ENCODE measurements around the gene GADD45GIP1. TPM values are rescaled to one million over a fixed set of nuclear protein-coding genes. Genes with fewer than 3 reads are reported as not detected.
"Not testable (repeated sequence)": the region's sequence is repeated elsewhere in the genome, so short reads cannot be mapped to it uniquely, and the experiment has no call there.

GADD45GIP1 gene
- total RNA-seq, 2 donors from 2014 or later, result 29.9 to 58.7 TPM

GRCh38 chr19:12984143-12984627 lies 27.2 kb upstream of the GADD45GIP1 start:
- no peak for TF ChIP-seq POLR2A (IDR thresholded peaks at IDR 0.05)
- TF ChIP-seq CTCF (IDR thresholded peaks at IDR 0.05), result no peak
- no peak for TF ChIP-seq POLR2AphosphoS5 (IDR thresholded peaks at IDR 0.05)
- H3K27ac ChIP-seq, result peak overlapping the region; percentile 48 to 70
- no peaks in the 10 kb centered on the region for H3K9me3 ChIP-seq
- no peaks in the 10 kb centered on the region for H3K4me1 ChIP-seq (replicated peaks)
- H3K4me3 ChIP-seq, result no peak overlapping the region
- intact Hi-C loops (cut with DNase I), result no loop called here
- no peaks in the 10 kb centered on the region for H3K36me3 ChIP-seq
- 80% methylated on average over 3 of the region's 3 CpGs for WGBS
- H3K27me3 ChIP-seq (replicated peaks; ENCODE audit: insufficient read depth), result no peaks in the 10 kb centered on the region
- DNase-seq (ENCODE audit: low spot score), result no peak

GRCh38 chr19:12983542-12984142 lies 26.6 kb upstream of the GADD45GIP1 start:
- Histone ChIP-seq H3K36me3 (no peaks in the 10 kb centered on the region), H3K27ac (peak overlapping the region; percentile 47 to 70), H3K4me3 (peak overlapping the region; percentile 18 to 26), H3K27me3 (replicated peaks; ENCODE audit: insufficient read depth) (no peaks in the 10 kb centered on the region), H3K9me3 (no peaks in the 10 kb centered on the region), H3K4me1 (replicated peaks) (no peaks in the 10 kb centered on the region)
- intact Hi-C loops (cut with DNase I), result loop anchor here (1.0 to 2.0 kb wide), 2 partner anchors 78 to 109 kb away; no protein-coding TSS in a partner anchor
- WGBS, result 11% methylated on average over 49 of the region's 51 CpGs
- peak; percentile 78 for DNase-seq (ENCODE audit: low spot score)
- TF ChIP-seq POLR2A (IDR thresholded peaks at IDR 0.05) (peak; percentile 24), CTCF (IDR thresholded peaks at IDR 0.05) (peak; percentile 98 to 99 (median 99)), POLR2AphosphoS5 (IDR thresholded peaks at IDR 0.05) (peak; percentile 65)

GRCh38 chr19:12983091-12983490 lies 26.1 kb upstream of the GADD45GIP1 start:
- no peak for DNase-seq (ENCODE audit: low spot score)

GRCh38 chr19:12982648-12983047 lies 25.6 kb upstream of the GADD45GIP1 start:
- no peak overlapping the region for H3K4me3 ChIP-seq
- no peak for DNase-seq (ENCODE audit: low spot score)
- WGBS, result 90% methylated on average over 6 of the region's 6 CpGs
- H3K36me3 ChIP-seq, result no peaks in the 10 kb centered on the region
- H3K27me3 ChIP-seq (replicated peaks; ENCODE audit: insufficient read depth), result no peaks in the 10 kb centered on the region
- TF ChIP-seq CTCF (IDR thresholded peaks at IDR 0.05), result no peak
- TF ChIP-seq POLR2A (IDR thresholded peaks at IDR 0.05), result no peak
- TF ChIP-seq POLR2AphosphoS5 (IDR thresholded peaks at IDR 0.05), result no peak
- H3K9me3 ChIP-seq, result no peaks in the 10 kb centered on the region
- H3K4me1 ChIP-seq (replicated peaks), result no peaks in the 10 kb centered on the region
- intact Hi-C loops (cut with DNase I), result loop anchor here (1.0 to 2.0 kb wide), 2 partner anchors 79 to 110 kb away; no protein-coding TSS in a partner anchor
- H3K27ac ChIP-seq, result no peak overlapping the region

More at GRCh38 chr19:12983091-12983490, 26.1 kb upstream of the GADD45GIP1 start:
- no peaks in the 10 kb centered on the region for H3K27me3 ChIP-seq (replicated peaks; ENCODE audit: insufficient read depth)
- WGBS, result 55% methylated on average over 10 of the region's 10 CpGs
- TF ChIP-seq POLR2AphosphoS5 (IDR thresholded peaks at IDR 0.05) (no peak), CTCF (IDR thresholded peaks at IDR 0.05) (no peak)
- no peaks in the 10 kb centered on the region for H3K36me3 ChIP-seq
- H3K4me1 ChIP-seq (replicated peaks), result no peaks in the 10 kb centered on the region
- H3K9me3 ChIP-seq, result no peaks in the 10 kb centered on the region
- intact Hi-C loops (cut with DNase I), result loop anchor here (1.0 to 2.0 kb wide), 2 partner anchors 78 to 110 kb away; no protein-coding TSS in a partner anchor
- H3K4me3 ChIP-seq, result peak overlapping the region; percentile 18 to 26
- peak overlapping the region in 1 of 2 donors; percentile 47 for H3K27ac ChIP-seq

GRCh38 chr19:12979974-12980373 lies 23.0 kb upstream of the GADD45GIP1 start:
- no peak for DNase-seq (ENCODE audit: low spot score)
- no peaks in the 10 kb centered on the region for H3K4me1 ChIP-seq (replicated peaks)
- no peaks in the 10 kb centered on the region for H3K9me3 ChIP-seq
- H3K4me3 ChIP-seq, result no peak overlapping the region
- no peaks in the 10 kb centered on the region for H3K36me3 ChIP-seq
- no peak for TF ChIP-seq POLR2AphosphoS5 (IDR thresholded peaks at IDR 0.05)
- TF ChIP-seq CTCF (IDR thresholded peaks at IDR 0.05), result no peak
- TF ChIP-seq POLR2A (IDR thresholded peaks at IDR 0.05), result no peak
- WGBS, result 96% methylated on average over 3 of the region's 3 CpGs
- no peaks in the 10 kb centered on the region for H3K27me3 ChIP-seq (replicated peaks; ENCODE audit: insufficient read depth)
- H3K27ac ChIP-seq, result no peak overlapping the region
- intact Hi-C loops (cut with DNase I), result loop anchor here (2.0 kb wide), 1 partner anchor 283 kb away; no protein-coding TSS in a partner anchor

- not testable (repeated sequence) for H3K27ac ChIP-seq
- WGBS, result 76% methylated on average over 7 of the region's 7 CpGs
Measured at GRCh38 chr19:12976109-12976508, 19.1 kb upstream of the GADD45GIP1 start.

More at GRCh38 chr19:12976109-12976508, 19.1 kb upstream of the GADD45GIP1 start:
- H3K36me3 ChIP-seq; intact Hi-C loops (cut with DNase I); DNase-seq (ENCODE audit: low spot score); H3K4me3 ChIP-seq; H3K9me3 ChIP-seq; H3K4me1 ChIP-seq (replicated peaks); H3K27me3 ChIP-seq (replicated peaks; ENCODE audit: insufficient read depth): not testable (repeated sequence)
